IMR-90 (cell line): ENCODE data around the gene WDR81.

ENCODE experiments used
- BHLHE40 ChIP-seq: fragments of 150-350 bp; IDR thresholded peaks from 2 replicates; pipeline ENCODE4 v1.6.1; 2016; ENCODE audit warnings: mild to moderate bottlenecking, low read depth, low read length
- CEBPB ChIP-seq: IDR thresholded peaks from 2 replicates; pipeline ENCODE4 v1.6.1; 2012; ENCODE audit warnings: low read depth, low read length, improper control_type of control experiment
- CHD1 ChIP-seq: IDR thresholded peaks from 2 replicates; pipeline ENCODE4 v1.6.1; 2012; ENCODE audit warnings: low read depth, low read length, improper control_type of control experiment
- FOS ChIP-seq: fragments of 150-350 bp; IDR thresholded peaks from 2 replicates; pipeline ENCODE4 v1.6.1; 2016; ENCODE audit warnings: low read depth, low read length
- MAFK ChIP-seq: IDR thresholded peaks from 2 replicates; pipeline ENCODE4 v1.6.1; 2012; ENCODE audit warnings: low read depth, low read length, improper control_type of control experiment
- MXI1 ChIP-seq: IDR thresholded peaks from 2 replicates; pipeline ENCODE4 v1.6.1; 2012; ENCODE audit warnings: low read depth, mild to moderate bottlenecking, low read length, moderate library complexity, borderline replicate concordance
- POLR2A ChIP-seq: IDR thresholded peaks from 2 replicates; pipeline ENCODE4 v1.6.1; 2012; ENCODE audit warnings: mild to moderate bottlenecking, low read depth, low read length
- RAD21 ChIP-seq: IDR thresholded peaks from 2 replicates; pipeline ENCODE4 v1.6.1; 2012; ENCODE audit warnings: low read length, improper control_type of control experiment
- RCOR1 ChIP-seq: IDR thresholded peaks from 2 replicates; pipeline ENCODE4 v1.6.1; 2012; ENCODE audit warnings: mild to moderate bottlenecking, low read length, improper control_type of control experiment; ENCODE audit not compliant: insufficient replicate concordance
- RFX5 ChIP-seq: IDR thresholded peaks from 2 replicates; pipeline ENCODE4 v1.8.0; 2012; ENCODE audit warnings: low read depth, mild to moderate bottlenecking, low read length, moderate library complexity
- SMC3 ChIP-seq: fragments of 150-350 bp; IDR thresholded peaks from 2 replicates; pipeline ENCODE4 v1.6.1; 2016; ENCODE audit warnings: low read depth, mild to moderate bottlenecking, antibody characterized with exemption, low read length, moderate library complexity
- TF ChIP-seq, protein P1 (sequence below): conservative IDR thresholded peaks from 2 replicates; pipeline ENCODE4 v1.5.1; 2012; ENCODE audit warnings: mild to moderate bottlenecking, low read depth, low read length, improper control_type of control experiment
- TF ChIP-seq, protein P2 (sequence below): fragments of 150-350 bp; IDR thresholded peaks from 2 replicates; pipeline ENCODE4 v1.6.1; 2017; ENCODE audit warnings: mild to moderate bottlenecking, antibody characterized with exemption, low read length, low read depth
- TF ChIP-seq, protein P3 (sequence below): fragments of 150-350 bp; IDR thresholded peaks from 2 replicates; pipeline ENCODE4 v1.6.1; 2016; ENCODE audit warnings: low read depth, mild to moderate bottlenecking, low read length, moderate library complexity, borderline replicate concordance

DNA sequence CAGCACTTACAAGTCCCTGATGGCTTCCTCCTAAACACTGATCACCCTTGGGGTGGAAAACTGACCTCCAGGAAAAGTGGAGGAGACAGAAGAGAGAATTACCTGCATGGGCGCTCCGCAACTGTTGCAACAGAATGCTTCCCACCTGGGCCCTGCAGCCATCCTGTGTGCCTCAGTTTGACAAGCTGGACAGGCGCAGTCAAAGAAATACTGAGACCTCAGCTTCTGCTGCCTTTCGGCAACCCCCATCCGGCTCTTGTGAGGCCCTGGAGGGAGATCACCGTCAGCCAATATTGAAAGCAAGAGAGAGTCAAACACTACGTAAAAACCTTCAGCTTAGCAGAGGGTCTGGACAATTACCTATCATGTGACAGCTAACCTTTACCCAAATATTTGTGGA lies 62.2 kb downstream of the WDR81 start:
- TF ChIP-seq, protein P1, sequence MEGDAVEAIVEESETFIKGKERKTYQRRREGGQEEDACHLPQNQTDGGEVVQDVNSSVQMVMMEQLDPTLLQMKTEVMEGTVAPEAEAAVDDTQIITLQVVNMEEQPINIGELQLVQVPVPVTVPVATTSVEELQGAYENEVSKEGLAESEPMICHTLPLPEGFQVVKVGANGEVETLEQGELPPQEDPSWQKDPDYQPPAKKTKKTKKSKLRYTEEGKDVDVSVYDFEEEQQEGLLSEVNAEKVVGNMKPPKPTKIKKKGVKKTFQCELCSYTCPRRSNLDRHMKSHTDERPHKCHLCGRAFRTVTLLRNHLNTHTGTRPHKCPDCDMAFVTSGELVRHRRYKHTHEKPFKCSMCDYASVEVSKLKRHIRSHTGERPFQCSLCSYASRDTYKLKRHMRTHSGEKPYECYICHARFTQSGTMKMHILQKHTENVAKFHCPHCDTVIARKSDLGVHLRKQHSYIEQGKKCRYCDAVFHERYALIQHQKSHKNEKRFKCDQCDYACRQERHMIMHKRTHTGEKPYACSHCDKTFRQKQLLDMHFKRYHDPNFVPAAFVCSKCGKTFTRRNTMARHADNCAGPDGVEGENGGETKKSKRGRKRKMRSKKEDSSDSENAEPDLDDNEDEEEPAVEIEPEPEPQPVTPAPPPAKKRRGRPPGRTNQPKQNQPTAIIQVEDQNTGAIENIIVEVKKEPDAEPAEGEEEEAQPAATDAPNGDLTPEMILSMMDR = no peak
- TF ChIP-seq RAD21 (no peak), POLR2A (no peak), CEBPB (no peak), SMC3 (no peak), FOS (no peak), MXI1 (no peak), RFX5 (no peak), MAFK (no peak), BHLHE40 (no peak), RCOR1 (no peak), CHD1 (no peak)
- TF ChIP-seq, protein P2, sequence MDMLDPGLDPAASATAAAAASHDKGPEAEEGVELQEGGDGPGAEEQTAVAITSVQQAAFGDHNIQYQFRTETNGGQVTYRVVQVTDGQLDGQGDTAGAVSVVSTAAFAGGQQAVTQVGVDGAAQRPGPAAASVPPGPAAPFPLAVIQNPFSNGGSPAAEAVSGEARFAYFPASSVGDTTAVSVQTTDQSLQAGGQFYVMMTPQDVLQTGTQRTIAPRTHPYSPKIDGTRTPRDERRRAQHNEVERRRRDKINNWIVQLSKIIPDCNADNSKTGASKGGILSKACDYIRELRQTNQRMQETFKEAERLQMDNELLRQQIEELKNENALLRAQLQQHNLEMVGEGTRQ = no peak
- TF ChIP-seq, protein P3, sequence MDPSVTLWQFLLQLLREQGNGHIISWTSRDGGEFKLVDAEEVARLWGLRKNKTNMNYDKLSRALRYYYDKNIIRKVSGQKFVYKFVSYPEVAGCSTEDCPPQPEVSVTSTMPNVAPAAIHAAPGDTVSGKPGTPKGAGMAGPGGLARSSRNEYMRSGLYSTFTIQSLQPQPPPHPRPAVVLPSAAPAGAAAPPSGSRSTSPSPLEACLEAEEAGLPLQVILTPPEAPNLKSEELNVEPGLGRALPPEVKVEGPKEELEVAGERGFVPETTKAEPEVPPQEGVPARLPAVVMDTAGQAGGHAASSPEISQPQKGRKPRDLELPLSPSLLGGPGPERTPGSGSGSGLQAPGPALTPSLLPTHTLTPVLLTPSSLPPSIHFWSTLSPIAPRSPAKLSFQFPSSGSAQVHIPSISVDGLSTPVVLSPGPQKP = no peak
